ENCODE measurements around the gene MTRFR.

DNA sequence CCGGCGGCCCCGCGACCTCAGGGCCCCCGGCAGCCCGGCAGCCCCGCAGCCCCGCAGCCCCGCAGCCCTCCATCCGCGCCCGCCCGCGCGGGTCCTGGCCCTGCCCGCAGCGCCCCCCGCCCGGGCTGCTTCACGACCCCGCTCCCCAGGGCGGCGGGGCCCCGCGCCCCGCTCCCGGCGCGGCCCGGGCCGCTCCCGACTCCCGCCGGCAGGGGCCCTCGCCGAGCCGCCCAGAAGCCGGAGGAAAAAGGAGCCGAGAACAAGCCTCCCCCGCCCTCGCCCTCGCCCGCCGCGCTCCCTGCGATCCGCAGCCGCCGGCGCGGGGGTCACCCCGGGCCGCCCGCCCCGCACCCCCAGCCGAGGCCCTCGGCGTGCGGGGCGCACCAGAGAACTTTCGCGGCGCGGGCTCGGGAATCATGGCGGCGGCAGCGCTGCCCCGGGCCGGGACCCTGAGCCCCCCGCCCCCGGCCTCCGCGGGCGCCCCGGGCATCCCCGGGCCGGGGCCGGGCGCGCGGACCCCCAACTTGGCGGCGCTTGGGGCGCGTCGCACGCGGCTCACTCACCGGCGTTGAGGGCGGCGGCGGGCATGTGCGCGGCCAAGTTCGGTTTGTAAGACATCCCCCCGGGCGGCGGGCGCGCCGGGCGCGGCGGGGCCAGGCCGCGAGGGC is 37.9 kb downstream of the MTRFR start:
- TF ChIP-seq, protein P1, sequence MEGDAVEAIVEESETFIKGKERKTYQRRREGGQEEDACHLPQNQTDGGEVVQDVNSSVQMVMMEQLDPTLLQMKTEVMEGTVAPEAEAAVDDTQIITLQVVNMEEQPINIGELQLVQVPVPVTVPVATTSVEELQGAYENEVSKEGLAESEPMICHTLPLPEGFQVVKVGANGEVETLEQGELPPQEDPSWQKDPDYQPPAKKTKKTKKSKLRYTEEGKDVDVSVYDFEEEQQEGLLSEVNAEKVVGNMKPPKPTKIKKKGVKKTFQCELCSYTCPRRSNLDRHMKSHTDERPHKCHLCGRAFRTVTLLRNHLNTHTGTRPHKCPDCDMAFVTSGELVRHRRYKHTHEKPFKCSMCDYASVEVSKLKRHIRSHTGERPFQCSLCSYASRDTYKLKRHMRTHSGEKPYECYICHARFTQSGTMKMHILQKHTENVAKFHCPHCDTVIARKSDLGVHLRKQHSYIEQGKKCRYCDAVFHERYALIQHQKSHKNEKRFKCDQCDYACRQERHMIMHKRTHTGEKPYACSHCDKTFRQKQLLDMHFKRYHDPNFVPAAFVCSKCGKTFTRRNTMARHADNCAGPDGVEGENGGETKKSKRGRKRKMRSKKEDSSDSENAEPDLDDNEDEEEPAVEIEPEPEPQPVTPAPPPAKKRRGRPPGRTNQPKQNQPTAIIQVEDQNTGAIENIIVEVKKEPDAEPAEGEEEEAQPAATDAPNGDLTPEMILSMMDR (IDR thresholded peaks at IDR 0.05) = no peak
- TF ChIP-seq POLR2A (IDR thresholded peaks at IDR 0.05) = no peak
